A549 (cell line): ENCODE results near the gene NTN1. TPM values are rescaled to one million over a fixed set of nuclear protein-coding genes. Genes with fewer than 3 reads are reported as not detected.

ENCODE experiments used
- ATAC-seq, 2 experiments: fragments of 200-7000 bp in 1 of 2; fragments of >200 bp in 1 of 2; cut with Nextera tagmentation in 1 of 2; cut with Tn5 transposase in 1 of 2; 3 replicates each; pipeline versions ENCODE4 v1.8.0 to v1.9.1; 2018 to 2020; ENCODE audit warnings: mild to moderate bottlenecking in 1 of 2, moderate library complexity in 1 of 2
- CTCF ChIA-PET: fragments of 300-600 bp; sonication (Branson Sonifier 250); formaldehyde crosslinking; extraction: SDS; loops from one replicate; lab custom pipeline; 2021; ENCODE audit warnings: antibody characterized with exemption, inconsistent platforms; lab: Yijun Ruan, JAX
- POLR2A ChIA-PET: fragments of 350-600 bp; formaldehyde crosslinking; extraction: SDS; loops from one replicate; lab custom pipeline; 2021; ENCODE audit warnings: antibody characterized with exemption, inconsistent platforms; lab: Yijun Ruan, JAX
- DNase-seq, 2 experiments: peaks; one replicate each; pipeline versions ENCODE4 v3.0.0 to v3.0.0-alpha.2; 2011 to 2016; ENCODE audit warnings: low read depth in 1 of 2, low spot score in 1 of 2
- FAIRE-seq: peaks from 2 replicates; lab custom pipeline; 2011; peaks lifted over from hg19 to GRCh38; lab: Jason Lieb, UNC
- H3K27ac ChIP-seq, 2 experiments: fragments of >200 bp; sonication (Bioruptor Twin); formaldehyde crosslinking; 3 replicates each; pipeline ENCODE4 v1.5.1; 2016 to 2017
- H3K4me1 ChIP-seq: fragments of >200 bp; sonication (Bioruptor Twin); formaldehyde crosslinking; 3 replicates; pipeline ENCODE4 v1.6.1; 2016
- H3K4me2 ChIP-seq: fragments of >200 bp; sonication (Bioruptor Twin); formaldehyde crosslinking; 3 replicates; pipeline ENCODE4 v1.6.1; 2016
- H3K4me3 ChIP-seq: fragments of >200 bp; sonication (Bioruptor Twin); formaldehyde crosslinking; 3 replicates; pipeline ENCODE4 v1.5.1; 2016
- H3K9me3 ChIP-seq: fragments of >200 bp; sonication (Bioruptor Twin); formaldehyde crosslinking; 3 replicates; pipeline ENCODE4 v1.6.1; 2016
- BHLHE40 ChIP-seq: IDR thresholded peaks from 2 replicates; pipeline ENCODE4 v1.6.1; 2012; ENCODE audit warnings: low read depth, low read length, inconsistent platforms
- CBX2 ChIP-seq: fragments of 200-600 bp; sonication (generic); IDR thresholded peaks from 2 replicates; pipeline ENCODE4 v1.6.1; 2016; ENCODE audit warnings: low read depth, mild to moderate bottlenecking, borderline replicate concordance
- CHD2 ChIP-seq: fragments of 150-350 bp; IDR thresholded peaks from 2 replicates; pipeline ENCODE4 v1.6.1; 2014; ENCODE audit warnings: low read length; ENCODE audit not compliant: partially characterized antibody
- EHF ChIP-seq: fragments of 250-450 bp; sonication (Bioruptor Pico); IDR thresholded peaks from 2 replicates; pipeline ENCODE4 v1.5.0; 2020; ENCODE audit warnings: mild to moderate bottlenecking
- ESRRA ChIP-seq: fragments of 150-350 bp; IDR thresholded peaks from 2 replicates; pipeline ENCODE4 v1.6.1; 2014; ENCODE audit warnings: mild to moderate bottlenecking, low read length, borderline replicate concordance
- FOSB ChIP-seq: fragments of 250-450 bp; sonication (Bioruptor Pico); IDR thresholded peaks from 2 replicates; pipeline ENCODE4 v1.5.0; 2020; ENCODE audit warnings: mild to moderate bottlenecking, moderate library complexity
- HMGXB4 ChIP-seq: fragments of 250-450 bp; sonication (Bioruptor Pico); IDR thresholded peaks from 2 replicates; pipeline ENCODE4 v1.5.0; 2021; ENCODE audit warnings: mild to moderate bottlenecking, moderate library complexity, borderline replicate concordance
- JUN ChIP-seq, 2 experiments: fragments of >200 bp; sonication (Bioruptor Twin); formaldehyde crosslinking; IDR thresholded peaks; 2 replicates in 1 of 2; 3 replicates in 1 of 2; pipeline ENCODE4 v1.6.1; 2016 to 2017
- JUNB ChIP-seq: fragments of >200 bp; sonication (Bioruptor Twin); formaldehyde crosslinking; IDR thresholded peaks from 2 replicates; pipeline ENCODE4 v1.6.1; 2016
- KDM1A ChIP-seq: fragments of 200-600 bp; sonication (generic); IDR thresholded peaks from 2 replicates; pipeline ENCODE4 v1.6.1; 2016; ENCODE audit warnings: low read depth, mild to moderate bottlenecking
- KDM5A ChIP-seq: fragments of 200-600 bp; sonication (generic); IDR thresholded peaks from 2 replicates; pipeline ENCODE4 v1.6.1; 2016; ENCODE audit warnings: antibody characterized with exemption, mild to moderate bottlenecking
- MAFK ChIP-seq: fragments of 450-650 bp; IDR thresholded peaks from 2 replicates; pipeline ENCODE4 v1.6.1; 2014; ENCODE audit not compliant: partially characterized antibody
- MAZ ChIP-seq: fragments of 150-350 bp; IDR thresholded peaks from 2 replicates; pipeline ENCODE4 v1.6.1; 2014; ENCODE audit warnings: antibody characterized with exemption, low read depth, low read length, borderline replicate concordance
- NPAS2 ChIP-seq: fragments of 250-450 bp; sonication (Bioruptor Pico); IDR thresholded peaks from 2 replicates; pipeline ENCODE4 v1.8.0; 2022; ENCODE audit warnings: mild to moderate bottlenecking, moderate library complexity, borderline replicate concordance
- PHF8 ChIP-seq: fragments of 200-600 bp; sonication (generic); IDR thresholded peaks from 2 replicates; pipeline ENCODE4 v1.6.1; 2016; ENCODE audit warnings: low read depth, mild to moderate bottlenecking, antibody characterized with exemption, moderate library complexity, borderline replicate concordance
- POLR2A ChIP-seq: IDR thresholded peaks from 2 replicates; pipeline ENCODE4 v1.6.1; 2012; ENCODE audit warnings: mild to moderate bottlenecking, low read length
- RAD21 ChIP-seq, 2 experiments: fragments of >200 bp in 1 of 2; sonication (Bioruptor Twin) in 1 of 2; formaldehyde crosslinking in 1 of 2; IDR thresholded peaks in 1 of 2; conservative IDR thresholded peaks in 1 of 2; 2 replicates in 1 of 2; 3 replicates in 1 of 2; pipeline ENCODE4 v1.6.1; 2012 to 2018; ENCODE audit warnings: inconsistent platforms in 1 of 2
- RCOR1 ChIP-seq: fragments of 150-350 bp; IDR thresholded peaks from 2 replicates; pipeline ENCODE4 v1.6.1; 2014; ENCODE audit warnings: antibody characterized with exemption, low read length, low read depth
- RFX5 ChIP-seq: fragments of 450-650 bp; IDR thresholded peaks from 2 replicates; pipeline ENCODE4 v1.7.1; 2014; ENCODE audit warnings: antibody characterized with exemption, mild to moderate bottlenecking, moderate library complexity
- RNF2 ChIP-seq: fragments of 200-600 bp; sonication (generic); IDR thresholded peaks from 2 replicates; pipeline ENCODE4 v1.6.1; 2016; ENCODE audit warnings: low read depth, mild to moderate bottlenecking, antibody characterized with exemption, moderate library complexity, borderline replicate concordance
- SREBF2 ChIP-seq: fragments of 450-650 bp; IDR thresholded peaks from 2 replicates; pipeline ENCODE4 v1.6.1; 2014; ENCODE audit warnings: mild to moderate bottlenecking, moderate library complexity
- USF2 ChIP-seq: fragments of 450-650 bp; IDR thresholded peaks from 2 replicates; pipeline ENCODE4 v1.6.1; 2014; ENCODE audit warnings: antibody characterized with exemption
- ZFP36 ChIP-seq: fragments of 450-650 bp; IDR thresholded peaks from 2 replicates; pipeline ENCODE4 v1.6.1; 2014; ENCODE audit warnings: borderline replicate concordance; ENCODE audit not compliant: partially characterized antibody
- ZNF302 ChIP-seq: fragments of 250-450 bp; sonication (Bioruptor Pico); IDR thresholded peaks from 2 replicates; pipeline ENCODE4 v1.9.0; 2021; ENCODE audit warnings: inconsistent platforms, mild to moderate bottlenecking, moderate library complexity
- ZSCAN20 ChIP-seq: fragments of 250-450 bp; sonication (Bioruptor Pico); IDR thresholded peaks from 2 replicates; pipeline ENCODE4 v1.8.0; 2022; ENCODE audit warnings: mild to moderate bottlenecking, moderate library complexity
- WGBS: methylation state at CpG from one replicate; pipeline ENCODE4 v1.1.6; 2017; ENCODE audit errors: missing lambda C conversion rate; 5-methylcytosine and 5-hydroxymethylcytosine counted together
- polyA plus RNA-seq, 4 experiments: library from polyadenylated mRNA; depleted of rRNA in 3 of 4; stranded (reverse); fragments of >200 nt; fragmentation: RNase III in 1 of 4; extraction: RNeasy Plus Mini Kit Qiagen cat#74134 plus additional on column Dnase treatment in 1 of 4; gene quantifications; 2 replicates in 3 of 4; 3 replicates in 1 of 4; pipeline ENCODE4 v1.2.3, GENCODE V29; 2011 to 2017

Gene NTN1
- polyA plus RNA-seq, 2 of the 4 experiments (the other 2 are of a cell fraction): 0.12 to 0.13 TPM

GRCh38 chr17:9238340-9239245 is 217.3 kb downstream of the NTN1 start:
- Histone ChIP-seq H3K4me3 (no peak overlapping the region), H3K4me1 (peaks cover 14% of the 10 kb centered on the region; the same call in 2 of the 3 replicates), H3K4me2 (peak overlapping the region; percentile 92), H3K27ac (peak overlapping the region in 1 of 2 experiments; percentile 85; a peak in 1 of 6 replicates), H3K9me3 (no peaks in the 10 kb centered on the region)
- ChIA-PET POLR2A (interaction anchor here (0.6 kb wide), 1 partner anchor 260 kb away, joined by 3 read pairs; no protein-coding TSS in a partner anchor), CTCF (interaction anchor here (0.6 to 1.1 kb wide), 2 partner anchors 30 to 183 kb away, joined by 3 to 4 read pairs; no protein-coding TSS in a partner anchor)
- ATAC-seq (no peak), DNase-seq (no peak), FAIRE-seq (no peak)
- TF ChIP-seq RAD21 (conservative IDR thresholded peaks at IDR 0.05 in 1 of 2, IDR thresholded peaks at IDR 0.05 in 1 of 2): no peak
- no peak for TF ChIP-seq EHF (CRISPR knock-in tag)
- TF ChIP-seq SREBF2: no peak
- no peak for TF ChIP-seq KDM1A
- no peak for TF ChIP-seq BHLHE40
- TF ChIP-seq HMGXB4 (CRISPR knock-in tag): no peak
- no peak for TF ChIP-seq KDM5A
- no peak for TF ChIP-seq USF2
- no peak for TF ChIP-seq RNF2
- TF ChIP-seq ZNF302 (CRISPR knock-in tag): no peak
- no peak for TF ChIP-seq JUNB
- no peak for TF ChIP-seq ZSCAN20
- TF ChIP-seq FOSB (CRISPR knock-in tag): no peak
- no peak for TF ChIP-seq RFX5
- TF ChIP-seq RCOR1: no peak
- 86% methylated on average over 12 of the region's 12 CpGs for WGBS

DNA sequence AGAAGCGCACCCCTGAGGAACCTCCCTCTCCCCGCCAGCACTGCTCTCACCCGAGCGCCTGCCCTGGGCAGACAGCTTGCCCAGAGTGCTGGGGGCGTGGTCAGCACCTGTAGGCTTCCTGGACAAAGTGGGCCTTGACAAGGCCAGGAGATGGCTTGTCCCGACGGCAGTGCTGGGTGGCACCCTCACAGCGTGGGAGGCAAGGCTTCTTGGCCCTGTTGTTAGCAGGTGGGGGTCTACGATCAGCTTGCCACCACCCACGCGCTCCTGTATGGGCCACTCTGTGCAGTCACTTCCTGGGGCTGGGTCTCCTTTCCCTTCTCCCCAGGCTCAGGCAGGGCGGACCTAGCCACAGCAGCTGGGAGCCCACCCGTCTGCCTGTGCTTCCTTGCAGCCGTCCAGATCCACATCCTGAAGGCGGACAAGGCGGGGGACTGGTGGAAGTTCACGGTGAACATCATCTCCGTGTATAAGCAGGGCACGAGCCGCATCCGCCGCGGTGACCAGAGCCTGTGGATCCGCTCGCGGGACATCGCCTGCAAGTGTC is 218.0 kb downstream of the NTN1 start:
- H3K4me2 ChIP-seq: peak overlapping the region; percentile 92
- no peak for DNase-seq
- H3K9me3 ChIP-seq: no peaks in the 10 kb centered on the region
- 61% methylated on average over 20 of the region's 27 CpGs for WGBS
- H3K27ac ChIP-seq: peak overlapping the region; percentile 76 to 85
- H3K4me1 ChIP-seq: peaks cover 14% of the 10 kb centered on the region; the same call in 2 of the 3 replicates
- POLR2A ChIA-PET: interaction anchor here (0.6 kb wide), 1 partner anchor 259 kb away, joined by 3 read pairs; no protein-coding TSS in a partner anchor
- no peak for TF ChIP-seq RAD21 (conservative IDR thresholded peaks at IDR 0.05 in 1 of 2, IDR thresholded peaks at IDR 0.05 in 1 of 2)
- TF ChIP-seq MAFK: no peak
- no peak for TF ChIP-seq KDM1A
- TF ChIP-seq KDM5A: no peak
- TF ChIP-seq NPAS2: no peak
- no peak for TF ChIP-seq ESRRA
- TF ChIP-seq CBX2: no peak
- TF ChIP-seq JUN (IDR thresholded peaks at IDR 0.05): no peak
- no peak for TF ChIP-seq JUNB
- no peak for TF ChIP-seq ZFP36
- no peak for TF ChIP-seq CHD2
- TF ChIP-seq RNF2: no peak
- no peak for TF ChIP-seq POLR2A
- no peak for TF ChIP-seq MAZ
- TF ChIP-seq BHLHE40: no peak
- TF ChIP-seq PHF8: no peak
- TF ChIP-seq, all 56 proteins: peak for 0
- FAIRE-seq: no peak
- CTCF ChIA-PET: interaction anchor here (0.6 kb wide), 1 partner anchor 182 kb away, joined by 3 read pairs; no protein-coding TSS in a partner anchor
- ATAC-seq: peak in 1 of 2 experiments; percentile 2; a peak in 1 of 6 replicates
- H3K4me3 ChIP-seq: peak overlapping the region; percentile 46
